GM18873 (cell line): ENCODE measurements around the gene MGAT1.

ENCODE experiments used
- ATAC-seq: cut with Tn5 transposase; IDR thresholded peaks from one replicate; pipeline ENCODE4 v1.9.1; 2021; ENCODE audit warnings: mild to moderate bottlenecking, moderate library complexity, moderate number of reproducible peaks; ENCODE audit not compliant: unreplicated experiment, low FRiP score

MGAT1 gene

GRCh38 chr5:180736536-180736935 is 66.1 kb downstream of the MGAT1 start:
- no peak for ATAC-seq
